GM21447 (cell line): ENCODE results near the gene POLR2I.

Experiments
- ATAC-seq: cut with Tn5 transposase; IDR thresholded peaks from one replicate; pipeline ENCODE4 v1.9.1; 2021; ENCODE audit not compliant: unreplicated experiment

POLR2I gene

GRCh38 chr19:36064826-36065225, 49.8 kb downstream of the POLR2I start:
- ATAC-seq: no peak
